Mucosa of descending colon (tissue), 3 donors: Measurements from ENCODE around the gene ACIN1. TPM values are rescaled to one million over a fixed set of nuclear protein-coding genes. Genes with fewer than 3 reads are reported as not detected.

Source experiments
- ATAC-seq: fragments of 200-7000 bp; cut with Tn5 transposase; one replicate; pipeline ENCODE4 v1.9.1; 2020; ENCODE audit warnings: mild to moderate bottlenecking, moderate library complexity
- DNase-seq, 3 donors: peaks; one replicate each; pipeline ENCODE4 v3.0.0-alpha.2; 2020
- H3K36me3 ChIP-seq: fragments of 200-600 bp; one replicate; pipeline ENCODE4 v1.8.0; 2021; ENCODE audit warnings: low read depth, mild to moderate bottlenecking
- H3K4me1 ChIP-seq: fragments of 200-600 bp; one replicate; pipeline ENCODE4 v1.8.0; 2021; ENCODE audit warnings: low read depth, mild to moderate bottlenecking
- H3K4me3 ChIP-seq: fragments of 200-600 bp; one replicate; pipeline ENCODE4 v1.8.0; 2021; ENCODE audit warnings: mild to moderate bottlenecking
- H3K9me3 ChIP-seq: fragments of 200-600 bp; one replicate; pipeline ENCODE4 v1.8.0; 2021; ENCODE audit warnings: mild to moderate bottlenecking
- intact Hi-C, 2 donors: fragments of 100-400 bp; cut with DNase I in 1 of 2; cut with micrococcal nuclease in 1 of 2; formaldehyde crosslinking; loops; one replicate each; pipeline versions ENCODE4 v1.11.0 to v1.11.1; 2022; cut with DNase I, micrococcal nuclease
- total RNA-seq, 3 donors: library from RNA; stranded (reverse); fragmentation: NEBNext Ultra II Directional in 2 of 3; extraction: Animal tissue kit (Norgen Biotek cat#: 25700) in 2 of 3; gene quantifications; one replicate each; pipeline versions ENCODE4 v1.2.1 to v1.2.4, GENCODE V29; 2021 to 2023
- TF ChIP-seq, protein P1 (sequence below): fragments of 200-600 bp; IDR thresholded peaks from one replicate; pipeline ENCODE4 v1.8.0; 2022; ENCODE audit warnings: antibody characterized with exemption, mild to moderate bottlenecking
- donor health status: DM: no; HTN: no; CAD: no; lungs with moderate emphysema.
- donor health status: DM: no; HTN: no; CAD: no.
- donor health status: DM: no; HTN: yes; CAD: no.

Gene ACIN1
- total RNA-seq, 3 donors from 2014 or later = 143 to 172 (median 170) TPM

GRCh38 chr14:23123419-23123818 is 28.5 kb upstream of the ACIN1 start:
- TF ChIP-seq, protein P1, sequence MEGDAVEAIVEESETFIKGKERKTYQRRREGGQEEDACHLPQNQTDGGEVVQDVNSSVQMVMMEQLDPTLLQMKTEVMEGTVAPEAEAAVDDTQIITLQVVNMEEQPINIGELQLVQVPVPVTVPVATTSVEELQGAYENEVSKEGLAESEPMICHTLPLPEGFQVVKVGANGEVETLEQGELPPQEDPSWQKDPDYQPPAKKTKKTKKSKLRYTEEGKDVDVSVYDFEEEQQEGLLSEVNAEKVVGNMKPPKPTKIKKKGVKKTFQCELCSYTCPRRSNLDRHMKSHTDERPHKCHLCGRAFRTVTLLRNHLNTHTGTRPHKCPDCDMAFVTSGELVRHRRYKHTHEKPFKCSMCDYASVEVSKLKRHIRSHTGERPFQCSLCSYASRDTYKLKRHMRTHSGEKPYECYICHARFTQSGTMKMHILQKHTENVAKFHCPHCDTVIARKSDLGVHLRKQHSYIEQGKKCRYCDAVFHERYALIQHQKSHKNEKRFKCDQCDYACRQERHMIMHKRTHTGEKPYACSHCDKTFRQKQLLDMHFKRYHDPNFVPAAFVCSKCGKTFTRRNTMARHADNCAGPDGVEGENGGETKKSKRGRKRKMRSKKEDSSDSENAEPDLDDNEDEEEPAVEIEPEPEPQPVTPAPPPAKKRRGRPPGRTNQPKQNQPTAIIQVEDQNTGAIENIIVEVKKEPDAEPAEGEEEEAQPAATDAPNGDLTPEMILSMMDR = no peak
- H3K9me3 ChIP-seq = no peaks in the 10 kb centered on the region
- H3K4me1 ChIP-seq = no peaks in the 10 kb centered on the region
- peak; percentile 77 for ATAC-seq
- intact Hi-C loops = no loop called here
- peak; percentile 90 to 96 (median 92) for DNase-seq
- H3K36me3 ChIP-seq = no peaks in the 10 kb centered on the region
- no peak overlapping the region for H3K4me3 ChIP-seq

- no peak for DNase-seq
- Histone ChIP-seq H3K4me1 (no peaks in the 10 kb centered on the region), H3K36me3 (no peaks in the 10 kb centered on the region), H3K9me3 (no peaks in the 10 kb centered on the region), H3K4me3 (no peak overlapping the region)
- TF ChIP-seq, protein P1 = no peak
- intact Hi-C loops = no loop called here
- no peak for ATAC-seq
Measured at GRCh38 chr14:23122086-23122485, 27.1 kb upstream of the ACIN1 start.

- Histone ChIP-seq H3K9me3 (no peaks in the 10 kb centered on the region), H3K4me3 (no peak overlapping the region), H3K36me3 (no peaks in the 10 kb centered on the region), H3K4me1 (no peaks in the 10 kb centered on the region)
- intact Hi-C loops = loop anchor here in 1 of 2 donors (2.0 kb wide), 1 partner anchor 63 kb away; no protein-coding TSS in a partner anchor
- no peak for ATAC-seq
- peak in 1 of 3 donors; percentile 42 for DNase-seq
- TF ChIP-seq, protein P1 = no peak
Measured at GRCh38 chr14:23121361-23121771, 26.4 kb upstream of the ACIN1 start.

DNA sequence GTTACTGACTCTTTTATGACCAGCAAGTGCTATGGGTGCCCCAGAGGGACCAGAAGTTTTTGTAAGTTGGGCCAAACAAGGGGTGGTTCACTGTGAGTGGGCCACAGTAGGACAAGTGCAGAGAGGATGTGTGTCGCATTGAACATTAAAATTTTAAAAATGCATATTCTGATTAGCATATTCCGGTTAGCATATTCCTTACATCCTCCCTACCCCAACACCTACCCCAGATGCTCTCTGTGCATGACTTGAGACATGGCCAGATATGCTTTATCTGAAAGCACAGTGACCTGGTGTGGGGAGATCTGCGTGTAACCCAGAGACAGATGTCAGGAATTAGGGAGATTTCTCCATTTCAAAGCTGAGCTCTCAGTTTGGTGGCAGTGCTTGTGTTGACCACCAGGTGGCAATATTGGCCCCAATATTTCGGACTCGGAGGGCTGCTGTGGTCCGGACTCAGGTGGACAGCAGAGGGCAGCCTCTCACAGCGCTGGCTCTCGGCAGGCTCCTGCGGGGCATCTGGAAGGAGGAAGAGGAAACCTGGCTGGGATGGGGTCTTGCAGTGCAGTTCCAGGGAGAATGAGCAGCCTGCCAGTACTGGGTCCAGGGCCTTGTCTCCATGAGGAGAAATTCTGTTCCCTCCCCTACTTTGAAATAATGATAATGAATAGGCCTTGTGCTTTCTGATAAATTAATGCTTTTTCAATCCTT is 25.8 kb upstream of the ACIN1 start:
- ATAC-seq (peak; percentile 92), DNase-seq (peak; percentile 90 to 93 (median 92))
- no peaks in the 10 kb centered on the region for H3K36me3 ChIP-seq
- intact Hi-C loops = loop anchor here (1.0 to 2.0 kb wide), 2 partner anchors 64 to 67 kb away; no protein-coding TSS in a partner anchor
- no peaks in the 10 kb centered on the region for H3K9me3 ChIP-seq
- TF ChIP-seq, protein P1 = peak; percentile 99
- no peaks in the 10 kb centered on the region for H3K4me1 ChIP-seq
- no peak overlapping the region for H3K4me3 ChIP-seq

DNA sequence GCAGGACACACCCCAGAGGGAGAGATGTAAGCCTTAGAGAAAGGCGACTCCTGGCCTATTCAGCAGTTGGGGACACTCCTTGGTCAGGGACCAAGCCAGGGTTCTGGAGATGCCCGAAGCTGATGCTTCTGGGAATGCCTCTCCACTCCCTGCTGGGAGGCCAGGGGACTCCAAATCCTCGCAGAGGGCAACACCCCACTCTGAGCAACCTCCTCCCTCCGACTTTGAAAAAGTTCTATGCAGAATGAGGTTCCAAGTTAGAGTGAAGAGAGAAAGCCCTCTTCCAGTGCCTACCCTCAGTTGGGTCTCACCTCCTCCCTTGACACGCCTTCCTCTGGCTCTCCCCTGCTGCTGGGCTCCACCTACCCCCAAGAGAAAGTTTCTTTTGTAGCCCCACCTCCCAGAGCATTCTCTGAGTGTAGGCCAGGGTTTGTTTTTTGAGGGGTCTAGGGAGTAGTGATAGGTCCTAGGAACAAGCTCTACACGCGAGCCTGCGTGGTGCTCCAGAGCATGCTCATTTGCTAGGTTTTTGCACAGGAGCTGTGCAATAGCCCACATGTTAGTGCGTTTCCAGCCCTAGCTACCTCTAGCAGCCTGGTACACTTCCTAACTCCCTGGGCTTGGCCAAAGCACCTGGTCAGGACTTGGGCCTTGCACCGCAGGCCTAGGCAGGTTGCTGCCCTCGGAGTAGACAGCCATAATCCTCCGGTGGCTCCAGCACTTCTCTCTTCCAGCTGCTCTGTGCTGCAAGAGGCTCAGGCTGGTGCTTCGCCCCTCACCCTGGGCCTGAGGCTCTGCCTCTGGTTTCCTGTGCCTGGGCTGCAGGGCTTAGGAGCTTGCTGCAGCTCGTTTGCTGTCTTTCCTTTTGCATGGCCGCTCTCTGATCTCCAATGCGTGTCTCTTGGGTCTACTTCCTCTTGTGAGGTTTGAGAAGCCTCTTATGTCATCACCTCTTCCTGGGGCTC is 24.7 kb upstream of the ACIN1 start:
- no peaks in the 10 kb centered on the region for H3K36me3 ChIP-seq
- TF ChIP-seq, protein P1 = no peak
- intact Hi-C loops = loop anchor here (1.0 to 2.0 kb wide), 2 partner anchors 65 to 68 kb away; no protein-coding TSS in a partner anchor
- H3K4me1 ChIP-seq = no peaks in the 10 kb centered on the region
- no peak overlapping the region for H3K4me3 ChIP-seq
- no peak for DNase-seq
- peak; percentile 4 for ATAC-seq
- no peaks in the 10 kb centered on the region for H3K9me3 ChIP-seq
